Glomerular visceral epithelial cell (primary cell): ENCODE results near the gene DHX58.
A peak's percentile ranks its signal among the peaks of the same experiment; 100 is the strongest.

ENCODE experiments used
- DNase-seq: peaks from one replicate; pipeline ENCODE4 v3.0.0-alpha.2; 2016; ENCODE audit errors: extremely low spot score

The DHX58 gene

DNA sequence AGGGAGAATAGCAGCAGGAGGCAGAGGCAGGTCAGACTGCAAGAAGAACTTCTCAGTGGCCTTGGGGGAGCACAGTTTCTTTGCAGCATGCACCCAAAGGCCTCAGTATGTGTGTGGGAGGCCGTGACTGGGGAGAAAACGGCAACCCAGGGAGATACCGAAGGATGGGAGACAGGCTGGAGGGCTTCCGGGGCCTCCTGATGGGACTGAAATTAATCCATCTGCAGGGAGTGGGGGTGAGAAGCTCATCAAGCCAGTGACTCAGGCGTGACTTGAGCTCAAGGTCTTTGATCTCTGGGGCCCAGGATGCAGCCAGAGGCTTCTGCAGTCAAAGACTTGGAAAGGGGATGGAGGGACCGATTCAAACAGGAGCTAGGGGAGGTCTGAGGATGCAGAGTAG, 57.0 kb downstream of the DHX58 start:
- DNase-seq, result peak; percentile 42

DNA sequence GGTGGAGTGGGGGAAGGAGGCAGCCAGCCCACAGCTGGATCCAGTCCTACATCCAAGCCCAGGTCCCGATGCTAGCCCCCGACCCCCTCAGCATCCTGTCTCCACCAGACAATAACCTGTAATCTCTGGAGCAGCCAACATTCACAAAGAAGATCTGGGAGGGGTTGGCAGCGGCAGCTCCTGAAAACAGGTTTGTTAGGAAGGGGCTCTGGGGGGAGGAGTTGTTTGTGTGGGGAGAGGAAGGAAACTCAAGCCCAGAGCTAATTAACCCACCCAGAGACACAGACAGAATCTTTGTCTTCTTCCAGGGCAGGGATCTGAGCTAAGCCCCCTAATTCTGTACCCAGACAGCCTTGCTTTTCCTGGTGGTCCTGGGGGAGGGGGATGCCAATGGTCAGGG, 57.5 kb downstream of the DHX58 start:
- no peak for DNase-seq

DNA sequence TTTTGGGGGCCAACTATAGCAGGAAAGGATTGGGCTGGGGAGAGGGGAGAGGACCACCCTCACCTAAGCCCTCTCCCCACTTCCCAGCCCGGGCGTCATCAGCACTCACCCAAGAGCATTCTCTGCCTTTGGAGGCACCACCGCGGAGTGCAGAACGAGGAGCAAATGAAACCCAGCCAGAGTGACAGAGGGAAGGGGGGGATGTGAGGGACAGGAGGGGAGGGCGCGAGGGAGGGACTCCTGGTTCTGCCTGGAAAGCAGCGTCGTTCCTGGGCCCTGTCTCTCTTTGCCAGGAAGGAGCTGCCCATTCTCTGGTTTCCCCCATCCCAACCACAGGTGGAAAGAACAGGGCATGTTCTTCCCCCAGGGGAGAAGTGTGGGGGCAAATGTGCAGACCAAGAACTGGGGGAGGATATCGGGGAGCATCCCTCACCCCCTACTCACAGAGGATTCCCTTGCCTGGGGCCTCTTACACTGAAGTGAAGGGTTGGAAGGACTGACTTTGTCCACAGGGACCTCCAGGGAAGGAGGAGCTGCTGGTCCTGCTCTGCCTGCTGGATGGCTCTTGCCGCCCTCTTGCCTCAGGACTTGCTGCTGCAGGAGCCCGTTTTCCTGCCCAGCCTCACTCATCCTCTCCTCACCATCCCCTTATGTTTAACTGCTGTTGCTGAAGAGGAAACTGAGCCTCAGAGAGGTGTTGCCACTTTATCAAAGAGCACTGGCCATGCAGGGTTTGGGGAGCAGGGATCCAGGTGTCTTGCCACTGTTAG, 58.6 kb downstream of the DHX58 start:
- DNase-seq, result no peak

DNA sequence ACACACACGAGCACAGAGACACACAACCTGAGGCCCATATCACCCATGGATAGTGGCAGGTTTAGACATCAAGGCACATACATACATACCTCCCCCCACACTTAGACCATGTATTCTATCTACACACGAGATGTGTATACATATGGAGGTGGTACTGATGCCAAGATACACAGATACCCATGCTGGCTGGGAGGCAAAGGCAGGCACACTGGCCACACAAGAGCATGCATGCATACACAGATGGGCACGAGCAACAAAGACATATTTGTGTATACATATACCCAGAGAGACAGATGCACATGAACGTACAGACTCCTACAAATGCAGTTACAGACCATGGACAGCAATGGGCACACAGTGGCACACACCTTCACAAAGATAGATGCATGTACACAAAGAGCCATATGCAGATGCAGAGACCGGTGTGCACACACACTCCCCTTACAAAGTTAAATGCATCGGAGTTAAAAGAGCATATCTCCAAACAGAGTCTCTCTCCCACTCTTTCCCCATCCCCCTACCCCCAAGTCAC, 60.1 kb downstream of the DHX58 start:
- DNase-seq, result no peak

DNA sequence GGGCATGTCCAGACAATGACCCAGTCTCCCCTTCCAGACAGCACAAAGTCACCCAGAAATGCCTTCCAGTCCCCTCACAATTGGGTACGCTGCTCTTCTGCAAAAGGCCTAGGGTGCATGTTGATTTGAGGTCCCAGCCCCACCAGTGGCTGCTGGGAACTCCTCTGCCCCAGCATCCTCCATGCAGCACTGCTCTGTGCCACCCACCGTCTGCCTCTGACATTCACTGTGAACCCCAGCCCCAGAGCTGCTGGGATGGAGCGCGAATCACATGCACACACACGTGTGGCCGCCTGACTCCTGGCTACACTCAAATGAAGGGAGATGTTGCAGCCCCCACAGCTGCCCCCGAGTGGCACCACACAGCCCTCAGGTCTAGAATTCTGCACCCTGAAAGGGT, 60.9 kb downstream of the DHX58 start:
- no peak for DNase-seq
